ENCODE results near the gene SLC25A36. TPM values are rescaled to one million over a fixed set of nuclear protein-coding genes. Genes with fewer than 3 reads are reported as not detected.

SLC25A36 gene
- total RNA-seq, 1 experiment from 2014 or later: 78.4 TPM

- TF ChIP-seq STAT6 (CRISPR knock-in tag; conservative IDR thresholded peaks at IDR 0.05; ENCODE audit: low read depth): no peak
- TF ChIP-seq ZNF317 (CRISPR knock-in tag; IDR thresholded peaks at IDR 0.05; ENCODE audit: borderline replicate concordance, low read depth): no peak
- TF ChIP-seq, protein P1, sequence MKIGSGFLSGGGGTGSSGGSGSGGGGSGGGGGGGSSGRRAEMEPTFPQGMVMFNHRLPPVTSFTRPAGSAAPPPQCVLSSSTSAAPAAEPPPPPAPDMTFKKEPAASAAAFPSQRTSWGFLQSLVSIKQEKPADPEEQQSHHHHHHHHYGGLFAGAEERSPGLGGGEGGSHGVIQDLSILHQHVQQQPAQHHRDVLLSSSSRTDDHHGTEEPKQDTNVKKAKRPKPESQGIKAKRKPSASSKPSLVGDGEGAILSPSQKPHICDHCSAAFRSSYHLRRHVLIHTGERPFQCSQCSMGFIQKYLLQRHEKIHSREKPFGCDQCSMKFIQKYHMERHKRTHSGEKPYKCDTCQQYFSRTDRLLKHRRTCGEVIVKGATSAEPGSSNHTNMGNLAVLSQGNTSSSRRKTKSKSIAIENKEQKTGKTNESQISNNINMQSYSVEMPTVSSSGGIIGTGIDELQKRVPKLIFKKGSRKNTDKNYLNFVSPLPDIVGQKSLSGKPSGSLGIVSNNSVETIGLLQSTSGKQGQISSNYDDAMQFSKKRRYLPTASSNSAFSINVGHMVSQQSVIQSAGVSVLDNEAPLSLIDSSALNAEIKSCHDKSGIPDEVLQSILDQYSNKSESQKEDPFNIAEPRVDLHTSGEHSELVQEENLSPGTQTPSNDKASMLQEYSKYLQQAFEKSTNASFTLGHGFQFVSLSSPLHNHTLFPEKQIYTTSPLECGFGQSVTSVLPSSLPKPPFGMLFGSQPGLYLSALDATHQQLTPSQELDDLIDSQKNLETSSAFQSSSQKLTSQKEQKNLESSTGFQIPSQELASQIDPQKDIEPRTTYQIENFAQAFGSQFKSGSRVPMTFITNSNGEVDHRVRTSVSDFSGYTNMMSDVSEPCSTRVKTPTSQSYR (CRISPR knock-in tag; IDR thresholded peaks at IDR 0.05): no peak
- TF ChIP-seq E2F1 (CRISPR knock-in tag; IDR thresholded peaks at IDR 0.05): no peak
- TF ChIP-seq ATF3 (CRISPR knock-in tag; conservative IDR thresholded peaks at IDR 0.05): no peak
- TF ChIP-seq NR2C2 (CRISPR knock-in tag; IDR thresholded peaks at IDR 0.05): no peak
- TF ChIP-seq ZMAT4 (CRISPR knock-in tag; IDR thresholded peaks at IDR 0.05): no peak
- TF ChIP-seq, protein P2, sequence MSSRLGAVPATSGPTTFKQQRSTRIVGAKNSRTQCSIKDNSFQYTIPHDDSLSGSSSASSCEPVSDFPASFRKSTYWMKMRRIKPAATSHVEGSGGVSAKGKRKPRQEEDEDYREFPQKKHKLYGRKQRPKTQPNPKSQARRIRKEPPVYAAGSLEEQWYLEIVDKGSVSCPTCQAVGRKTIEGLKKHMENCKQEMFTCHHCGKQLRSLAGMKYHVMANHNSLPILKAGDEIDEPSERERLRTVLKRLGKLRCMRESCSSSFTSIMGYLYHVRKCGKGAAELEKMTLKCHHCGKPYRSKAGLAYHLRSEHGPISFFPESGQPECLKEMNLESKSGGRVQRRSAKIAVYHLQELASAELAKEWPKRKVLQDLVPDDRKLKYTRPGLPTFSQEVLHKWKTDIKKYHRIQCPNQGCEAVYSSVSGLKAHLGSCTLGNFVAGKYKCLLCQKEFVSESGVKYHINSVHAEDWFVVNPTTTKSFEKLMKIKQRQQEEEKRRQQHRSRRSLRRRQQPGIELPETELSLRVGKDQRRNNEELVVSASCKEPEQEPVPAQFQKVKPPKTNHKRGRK (CRISPR knock-in tag; IDR thresholded peaks at IDR 0.05; ENCODE audit: borderline replicate concordance): no peak
- TF ChIP-seq, protein P3, sequence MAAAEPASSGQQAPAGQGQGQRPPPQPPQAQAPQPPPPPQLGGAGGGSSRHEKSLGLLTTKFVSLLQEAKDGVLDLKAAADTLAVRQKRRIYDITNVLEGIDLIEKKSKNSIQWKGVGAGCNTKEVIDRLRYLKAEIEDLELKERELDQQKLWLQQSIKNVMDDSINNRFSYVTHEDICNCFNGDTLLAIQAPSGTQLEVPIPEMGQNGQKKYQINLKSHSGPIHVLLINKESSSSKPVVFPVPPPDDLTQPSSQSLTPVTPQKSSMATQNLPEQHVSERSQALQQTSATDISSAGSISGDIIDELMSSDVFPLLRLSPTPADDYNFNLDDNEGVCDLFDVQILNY (CRISPR knock-in tag; IDR thresholded peaks at IDR 0.05): no peak
- no peak for TF ChIP-seq CBFB (CRISPR knock-in tag; IDR thresholded peaks at IDR 0.05; ENCODE audit: low read depth)
- TF ChIP-seq ZNF423 (CRISPR knock-in tag; IDR thresholded peaks at IDR 0.05): no peak
- no peak for TF ChIP-seq SOX15 (CRISPR knock-in tag; IDR thresholded peaks at IDR 0.05)
- no peak for TF ChIP-seq CREM (CRISPR knock-in tag; IDR thresholded peaks at IDR 0.05)
- no peak for TF ChIP-seq MLX (CRISPR knock-in tag; IDR thresholded peaks at IDR 0.05)
Measured at GRCh38 chr3:140924097-140924873, 17.4 kb upstream of the SLC25A36 start (continued).
